ENCODE data around the gene SQSTM1.
"Not testable (repeated sequence)": the region's sequence is repeated elsewhere in the genome, so short reads cannot be mapped to it uniquely, and the experiment has no call there.

Gene SQSTM1

GRCh38 chr5:179867476-179867875 is 46.8 kb downstream of the SQSTM1 start:
- DNase-seq (ENCODE audit: low read depth) = no peak
- no peak for TF ChIP-seq CTCF (IDR thresholded peaks at IDR 0.05; ENCODE audit: low read depth, low read length, missing control alignments)
- in situ Hi-C loops (cut with HindIII; ENCODE audit: low sequenced_read_pairs) = no loop called here
- no peak overlapping the region for H3K4me3 ChIP-seq (ENCODE audit: low read depth, low read length)

- in situ Hi-C loops (cut with HindIII; ENCODE audit: low sequenced_read_pairs) = no loop called here
- DNase-seq (ENCODE audit: low read depth) = no peak
- no peak overlapping the region for H3K4me3 ChIP-seq (ENCODE audit: low read depth, low read length)
- TF ChIP-seq CTCF (IDR thresholded peaks at IDR 0.05; ENCODE audit: low read depth, low read length, missing control alignments) = no peak
These were observed 47.8 kb downstream of the SQSTM1 start for GRCh38 chr5:179868541-179868940.

- no peak for DNase-seq (ENCODE audit: low read depth)
- TF ChIP-seq CTCF (IDR thresholded peaks at IDR 0.05; ENCODE audit: low read depth, low read length, missing control alignments) = no peak
These were observed 48.4 kb downstream of the SQSTM1 start for GRCh38 chr5:179869101-179869500.

GRCh38 chr5:179869641-179870402 is 49.1 kb downstream of the SQSTM1 start:
- TF ChIP-seq CTCF (IDR thresholded peaks at IDR 0.05; ENCODE audit: low read depth, low read length, missing control alignments) = no peak
- in situ Hi-C loops (cut with HindIII; ENCODE audit: low sequenced_read_pairs) = no loop called here
- H3K4me3 ChIP-seq (ENCODE audit: low read depth, low read length) = no peak overlapping the region
- no peak for DNase-seq (ENCODE audit: low read depth)

More at GRCh38 chr5:179869101-179869500, 48.4 kb downstream of the SQSTM1 start:
- H3K4me3 ChIP-seq (ENCODE audit: low read depth, low read length) = no peak overlapping the region
- in situ Hi-C loops (cut with HindIII; ENCODE audit: low sequenced_read_pairs) = no loop called here

- no peak overlapping the region for H3K4me3 ChIP-seq (ENCODE audit: low read depth, low read length)
- in situ Hi-C loops (cut with HindIII; ENCODE audit: low sequenced_read_pairs) = no loop called here
- no peak for DNase-seq (ENCODE audit: low read depth)
- no peak for TF ChIP-seq CTCF (IDR thresholded peaks at IDR 0.05; ENCODE audit: low read depth, low read length, missing control alignments)
These were observed 49.7 kb downstream of the SQSTM1 start for GRCh38 chr5:179870403-179870903.

GRCh38 chr5:179870952-179871351 is 50.2 kb downstream of the SQSTM1 start:
- in situ Hi-C loops (cut with HindIII; ENCODE audit: low sequenced_read_pairs) = no loop called here
- H3K4me3 ChIP-seq (ENCODE audit: low read depth, low read length) = no peak overlapping the region
- DNase-seq (ENCODE audit: low read depth) = no peak
- no peak for TF ChIP-seq CTCF (IDR thresholded peaks at IDR 0.05; ENCODE audit: low read depth, low read length, missing control alignments)

GRCh38 chr5:179871533-179871932 is 50.8 kb downstream of the SQSTM1 start:
- in situ Hi-C loops (cut with HindIII; ENCODE audit: low sequenced_read_pairs); DNase-seq (ENCODE audit: low read depth): not testable (repeated sequence)

More at GRCh38 chr5:179871533-179871932, 50.8 kb downstream of the SQSTM1 start:
- H3K4me3 ChIP-seq (ENCODE audit: low read depth, low read length) = not testable (repeated sequence)

Data from astrocyte of the cerebellum (primary cell).